ENCODE measurements around the gene ZNHIT1.

DNA sequence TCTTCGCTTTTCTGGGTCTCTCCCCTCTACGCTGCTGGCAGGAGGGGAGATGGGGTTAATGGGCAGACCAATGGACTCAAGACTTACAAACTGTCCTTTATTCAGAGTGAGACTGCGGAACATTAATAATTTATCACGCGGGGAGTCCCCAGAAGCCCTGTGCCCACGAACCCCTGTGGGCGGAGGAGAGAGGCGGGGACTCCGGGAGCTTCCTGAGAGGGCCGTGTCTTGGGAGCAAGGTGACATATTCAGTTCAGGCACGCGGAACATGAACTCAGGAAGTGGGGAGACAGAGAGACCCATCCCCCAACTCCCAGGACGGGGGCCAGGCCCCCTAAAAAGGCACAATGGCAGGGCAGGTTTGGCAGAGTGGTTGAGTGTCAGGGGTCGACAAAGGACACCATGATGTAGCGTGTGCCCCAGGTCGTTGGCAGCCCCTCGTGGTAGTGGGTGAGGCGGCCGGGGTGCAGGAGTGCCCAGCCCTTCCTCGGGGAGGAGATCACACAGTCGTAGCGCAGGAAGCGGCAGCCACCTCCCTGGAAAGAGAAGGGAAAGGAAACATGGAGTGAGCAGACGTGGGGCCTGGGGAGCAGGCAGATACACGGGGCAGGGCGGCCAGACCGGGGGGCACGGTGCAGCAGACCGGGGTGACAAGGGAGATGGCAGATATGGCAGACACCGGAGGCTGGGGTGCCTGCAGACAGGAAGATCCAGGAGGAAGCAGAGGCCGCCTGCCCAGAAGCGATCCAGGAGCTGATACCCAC lies 11.9 kb upstream of the ZNHIT1 start:
- no peak for TF ChIP-seq POLR2AphosphoS5 (IDR thresholded peaks at IDR 0.05; ENCODE audit: low read depth, low read length)
- TF ChIP-seq POLR2A (IDR thresholded peaks at IDR 0.05; ENCODE audit: low read depth, low read length) = no peak
- no peak for TF ChIP-seq SPI1 (IDR thresholded peaks at IDR 0.05; ENCODE audit: low read depth, low read length)
- TF ChIP-seq TAF1 (IDR thresholded peaks at IDR 0.05; ENCODE audit: low read depth, low read length) = no peak
- TF ChIP-seq PAX5 (IDR thresholded peaks at IDR 0.05; ENCODE audit: insufficient read depth, low read length, severe bottlenecking) = no peak

Data from GM12891 (cell line).